Memory B cell (primary cell): ENCODE data around the gene CES2.

Experiments used
- ATAC-seq: fragments of 150-1000 bp; cut with Tn5 transposase; 2 replicates; pipeline ENCODE4 v1.10.0; 2021; ENCODE audit warnings: low read depth, mild to moderate bottlenecking, moderate library complexity
- DNase-seq, 2 donors: peaks; one replicate each; pipeline ENCODE4 v3.0.0; 2022; ENCODE audit warnings: low spot score in 2 of 2
- H3K27ac Mint-ChIP-seq: one replicate; pipeline ENCODE4 v1.8.0; 2022; ENCODE audit warnings: mild to moderate bottlenecking, moderate library complexity, mixed read lengths
- H3K27me3 Mint-ChIP-seq: one replicate; pipeline ENCODE4 v1.8.0; 2022; ENCODE audit warnings: mixed read lengths
- H3K36me3 Mint-ChIP-seq: one replicate; pipeline ENCODE4 v1.8.0; 2022; ENCODE audit warnings: mild to moderate bottlenecking, mixed read lengths
- H3K4me1 Mint-ChIP-seq: one replicate; pipeline ENCODE4 v1.8.0; 2022; ENCODE audit warnings: mixed read lengths
- H3K4me3 Mint-ChIP-seq: one replicate; pipeline ENCODE4 v1.8.0; 2022; ENCODE audit warnings: mild to moderate bottlenecking, moderate library complexity, mixed read lengths
- H3K9me3 Mint-ChIP-seq: one replicate; pipeline ENCODE4 v1.8.0; 2022; ENCODE audit warnings: mixed read lengths

CES2 gene

GRCh38 chr16:66919569-66920298 is 15.6 kb upstream of the CES2 start:
- H3K36me3 Mint-ChIP-seq: no peaks in the 10 kb centered on the region
- ATAC-seq (no peak), DNase-seq (no peak)
- peaks cover 6% of the 10 kb centered on the region for H3K4me1 Mint-ChIP-seq
- peaks cover 17% of the 10 kb centered on the region for H3K27me3 Mint-ChIP-seq
- H3K9me3 Mint-ChIP-seq: no peaks in the 10 kb centered on the region
- H3K27ac Mint-ChIP-seq: no peak overlapping the region
- no peak overlapping the region for H3K4me3 Mint-ChIP-seq

GRCh38 chr16:66920299-66920590 is 15.1 kb upstream of the CES2 start:
- Mint-ChIP-seq H3K27me3 (peaks cover 18% of the 10 kb centered on the region), H3K4me3 (no peak overlapping the region), H3K4me1 (peaks cover 6% of the 10 kb centered on the region), H3K9me3 (no peaks in the 10 kb centered on the region), H3K36me3 (no peaks in the 10 kb centered on the region), H3K27ac (no peak overlapping the region)
- DNase-seq: no peak
- no peak for ATAC-seq

- H3K9me3 Mint-ChIP-seq: no peaks in the 10 kb centered on the region
- DNase-seq: no peak
- H3K27me3 Mint-ChIP-seq: peaks cover 24% of the 10 kb centered on the region
- H3K4me1 Mint-ChIP-seq: peaks cover 13% of the 10 kb centered on the region
- ATAC-seq: no peak
- H3K27ac Mint-ChIP-seq: no peak overlapping the region
- no peak overlapping the region for H3K4me3 Mint-ChIP-seq
- H3K36me3 Mint-ChIP-seq: no peaks in the 10 kb centered on the region
These were observed 14.2 kb upstream of the CES2 start for GRCh38 chr16:66920924-66921680.

GRCh38 chr16:66921729-66922450 is 13.4 kb upstream of the CES2 start:
- ATAC-seq (no peak), DNase-seq (no peak)
- peaks cover 13% of the 10 kb centered on the region for H3K4me1 Mint-ChIP-seq
- H3K4me3 Mint-ChIP-seq: no peak overlapping the region
- H3K27me3 Mint-ChIP-seq: peaks cover 24% of the 10 kb centered on the region
- H3K27ac Mint-ChIP-seq: no peak overlapping the region
- H3K36me3 Mint-ChIP-seq: no peaks in the 10 kb centered on the region
- no peaks in the 10 kb centered on the region for H3K9me3 Mint-ChIP-seq

GRCh38 chr16:66923247-66923731 is 12.0 kb upstream of the CES2 start:
- Mint-ChIP-seq H3K9me3 (no peaks in the 10 kb centered on the region), H3K27me3 (peaks cover 24% of the 10 kb centered on the region), H3K4me1 (peaks cover 13% of the 10 kb centered on the region), H3K4me3 (no peak overlapping the region), H3K36me3 (no peaks in the 10 kb centered on the region), H3K27ac (no peak overlapping the region)
- DNase-seq (no peak), ATAC-seq (no peak)

GRCh38 chr16:66923866-66924265 is 11.4 kb upstream of the CES2 start:
- Mint-ChIP-seq H3K9me3 (no peaks in the 10 kb centered on the region), H3K36me3 (no peaks in the 10 kb centered on the region), H3K4me3 (no peak overlapping the region), H3K27ac (no peak overlapping the region), H3K27me3 (peaks cover 24% of the 10 kb centered on the region), H3K4me1 (peaks cover 13% of the 10 kb centered on the region)
- DNase-seq (no peak), ATAC-seq (no peak)

- no peak overlapping the region for H3K27ac Mint-ChIP-seq
- peak in 1 of 2 donors; percentile 50 for DNase-seq
- ATAC-seq: peak; percentile 75
- H3K4me3 Mint-ChIP-seq: peak overlapping the region; percentile 77
- no peaks in the 10 kb centered on the region for H3K36me3 Mint-ChIP-seq
- peaks cover 13% of the 10 kb centered on the region for H3K4me1 Mint-ChIP-seq
- peaks cover 20% of the 10 kb centered on the region for H3K27me3 Mint-ChIP-seq
- H3K9me3 Mint-ChIP-seq: no peaks in the 10 kb centered on the region
These were observed 10.6 kb upstream of the CES2 start for GRCh38 chr16:66924527-66925321.

GRCh38 chr16:66925322-66925840 is 9.9 kb upstream of the CES2 start, which contains the start of gene RRAD:
Gene RRAD, minus strand, starts transcription at chr16:66925535. Its CDS starts 356 bp downstream, at chr16:66925179.
- Mint-ChIP-seq H3K4me3 (peak within 1 kb of the TSS; percentile 77), H3K27me3 (peaks cover 20% of the 10 kb centered on the region), H3K27ac (no peak within 1 kb of the TSS), H3K9me3 (no peaks in the 10 kb centered on the region), H3K36me3 (no peaks in the 10 kb centered on the region), H3K4me1 (peaks cover 13% of the 10 kb centered on the region)
- DNase-seq: peak in 1 of 2 donors; percentile 32
- ATAC-seq: peak; percentile 31

GRCh38 chr16:66926171-66926947 is 9.0 kb upstream of the CES2 start:
- peaks cover 13% of the 10 kb centered on the region for H3K4me1 Mint-ChIP-seq
- DNase-seq: no peak
- H3K36me3 Mint-ChIP-seq: no peaks in the 10 kb centered on the region
- H3K4me3 Mint-ChIP-seq: peak overlapping the region; percentile 77
- H3K27me3 Mint-ChIP-seq: peaks cover 19% of the 10 kb centered on the region
- no peak for ATAC-seq
- H3K9me3 Mint-ChIP-seq: no peaks in the 10 kb centered on the region
- no peak overlapping the region for H3K27ac Mint-ChIP-seq

- DNase-seq: no peak
- Mint-ChIP-seq H3K36me3 (peaks cover 3% of the 10 kb centered on the region), H3K27me3 (peaks cover 18% of the 10 kb centered on the region), H3K9me3 (no peaks in the 10 kb centered on the region), H3K27ac (no peak overlapping the region), H3K4me1 (peaks cover 15% of the 10 kb centered on the region), H3K4me3 (no peak overlapping the region)
- ATAC-seq: peak; percentile 10
These were observed 8.3 kb upstream of the CES2 start for GRCh38 chr16:66926961-66927436.

- no peak for ATAC-seq
- H3K36me3 Mint-ChIP-seq: peaks cover 7% of the 10 kb centered on the region
- no peaks in the 10 kb centered on the region for H3K9me3 Mint-ChIP-seq
- H3K27me3 Mint-ChIP-seq: peaks cover 18% of the 10 kb centered on the region
- H3K27ac Mint-ChIP-seq: no peak overlapping the region
- H3K4me3 Mint-ChIP-seq: no peak overlapping the region
- H3K4me1 Mint-ChIP-seq: peaks cover 24% of the 10 kb centered on the region
- no peak for DNase-seq
These were observed 7.2 kb upstream of the CES2 start for GRCh38 chr16:66927918-66928649.

- peaks cover 29% of the 10 kb centered on the region for H3K4me1 Mint-ChIP-seq
- ATAC-seq (no peak), DNase-seq (no peak)
- peaks cover 12% of the 10 kb centered on the region for H3K27me3 Mint-ChIP-seq
- no peak overlapping the region for H3K4me3 Mint-ChIP-seq
- peaks cover 9% of the 10 kb centered on the region for H3K36me3 Mint-ChIP-seq
- H3K27ac Mint-ChIP-seq: no peak overlapping the region
- no peaks in the 10 kb centered on the region for H3K9me3 Mint-ChIP-seq
These were observed 6.5 kb upstream of the CES2 start for GRCh38 chr16:66928702-66929388.
